ENCODE results near the gene OR6C75. TPM values are rescaled to one million over a fixed set of nuclear protein-coding genes. Genes with fewer than 3 reads are reported as not detected.

Gene OR6C75
- total RNA-seq, 1 donor from 2014 or later: not detected

- no peak for TF ChIP-seq CTCF (IDR thresholded peaks at IDR 0.05; ENCODE audit: insufficient read depth, low read length, severe bottlenecking)
- no peaks in the 10 kb centered on the region for H3K27me3 ChIP-seq (ENCODE audit: control insufficient read depth, insufficient read depth, low read length)
- no peak for DNase-seq (ENCODE audit: low read depth)
- FAIRE-seq: no peak
- no peaks in the 10 kb centered on the region for H3K36me3 ChIP-seq (ENCODE audit: control insufficient read depth, insufficient read depth, low read length)
- no peak overlapping the region for H3K4me3 ChIP-seq (ENCODE audit: low read depth, low read length)
Measured at GRCh38 chr12:55365086-55365485, 2.3 kb downstream of the OR6C75 start.

- Histone ChIP-seq H3K36me3 (ENCODE audit: control insufficient read depth, insufficient read depth, low read length) (no peaks in the 10 kb centered on the region), H3K27me3 (ENCODE audit: control insufficient read depth, insufficient read depth, low read length) (no peaks in the 10 kb centered on the region), H3K4me3 (ENCODE audit: low read depth, low read length) (no peak overlapping the region)
- DNase-seq (ENCODE audit: low read depth) (no peak), FAIRE-seq (no peak)
- no peak for TF ChIP-seq CTCF (IDR thresholded peaks at IDR 0.05; ENCODE audit: insufficient read depth, low read length, severe bottlenecking)
Measured at GRCh38 chr12:55372521-55372920, 9.7 kb downstream of the OR6C75 start.

- no peak for FAIRE-seq
- Histone ChIP-seq H3K36me3 (ENCODE audit: control insufficient read depth, insufficient read depth, low read length) (no peaks in the 10 kb centered on the region), H3K27me3 (ENCODE audit: control insufficient read depth, insufficient read depth, low read length) (no peaks in the 10 kb centered on the region)
Measured at GRCh38 chr12:55385891-55386290, 23.1 kb downstream of the OR6C75 start.

GRCh38 chr12:55392032-55392795, 29.4 kb downstream of the OR6C75 start:
- Histone ChIP-seq H3K36me3 (ENCODE audit: control insufficient read depth, insufficient read depth, low read length) (no peaks in the 10 kb centered on the region), H3K27me3 (ENCODE audit: control insufficient read depth, insufficient read depth, low read length) (no peaks in the 10 kb centered on the region), H3K4me3 (ENCODE audit: low read depth, low read length) (no peak overlapping the region)
- DNase-seq (ENCODE audit: low read depth) (no peak), FAIRE-seq (no peak)
- no peak for TF ChIP-seq CTCF (IDR thresholded peaks at IDR 0.05; ENCODE audit: insufficient read depth, low read length, severe bottlenecking)

More at GRCh38 chr12:55385891-55386290, 23.1 kb downstream of the OR6C75 start:
- TF ChIP-seq CTCF (IDR thresholded peaks at IDR 0.05; ENCODE audit: insufficient read depth, low read length, severe bottlenecking): no peak
- H3K4me3 ChIP-seq (ENCODE audit: low read depth, low read length): no peak overlapping the region
- DNase-seq (ENCODE audit: low read depth): no peak

GRCh38 chr12:55396326-55396725, 33.6 kb downstream of the OR6C75 start:
- TF ChIP-seq CTCF (IDR thresholded peaks at IDR 0.05; ENCODE audit: insufficient read depth, low read length, severe bottlenecking): no peak
- H3K27me3 ChIP-seq (ENCODE audit: control insufficient read depth, insufficient read depth, low read length): no peaks in the 10 kb centered on the region
- no peak overlapping the region for H3K4me3 ChIP-seq (ENCODE audit: low read depth, low read length)
- no peaks in the 10 kb centered on the region for H3K36me3 ChIP-seq (ENCODE audit: control insufficient read depth, insufficient read depth, low read length)
- DNase-seq (ENCODE audit: low read depth) (no peak), FAIRE-seq (no peak)

GRCh38 chr12:55400229-55400628, 37.5 kb downstream of the OR6C75 start, which contains the start of gene OR6C65:
OR6C65 (plus strand) TSS chr12:55400529; CDS start chr12:55400529, 0 bp downstream.
- no peak for DNase-seq (ENCODE audit: low read depth)
- no peak for TF ChIP-seq CTCF (IDR thresholded peaks at IDR 0.05; ENCODE audit: insufficient read depth, low read length, severe bottlenecking)
- Histone ChIP-seq H3K36me3 (ENCODE audit: control insufficient read depth, insufficient read depth, low read length) (no peaks in the 10 kb centered on the region), H3K4me3 (ENCODE audit: low read depth, low read length) (no peak within 1 kb of the TSS), H3K27me3 (ENCODE audit: control insufficient read depth, insufficient read depth, low read length) (no peaks in the 10 kb centered on the region)
- no peak for FAIRE-seq

Data from bronchial epithelial cell (primary cell).